ENCODE measurements around the gene EXOC6B.

EXOC6B gene

GRCh38 chr2:72131371-72131891, 694.4 kb downstream of the EXOC6B start:
- Histone ChIP-seq H3K4me3 (ENCODE audit: low read depth, low read length) (no peak overlapping the region), H3K9ac (no peak overlapping the region), H3K36me3 (ENCODE audit: control insufficient read depth, insufficient read depth, low read length) (no peaks in the 10 kb centered on the region), H3K9me3 (ENCODE audit: control insufficient read depth, low read length) (no peaks in the 10 kb centered on the region), H3K27ac (no peak overlapping the region), H3K4me2 (ENCODE audit: low read length) (no peak overlapping the region), H3K27me3 (ENCODE audit: control insufficient read depth, insufficient read depth, low read length) (no peaks in the 10 kb centered on the region), H3K79me2 (no peaks in the 10 kb centered on the region), H3K4me1 (no peaks in the 10 kb centered on the region), H2AFZ (no peak overlapping the region)
- TF ChIP-seq, protein P1, sequence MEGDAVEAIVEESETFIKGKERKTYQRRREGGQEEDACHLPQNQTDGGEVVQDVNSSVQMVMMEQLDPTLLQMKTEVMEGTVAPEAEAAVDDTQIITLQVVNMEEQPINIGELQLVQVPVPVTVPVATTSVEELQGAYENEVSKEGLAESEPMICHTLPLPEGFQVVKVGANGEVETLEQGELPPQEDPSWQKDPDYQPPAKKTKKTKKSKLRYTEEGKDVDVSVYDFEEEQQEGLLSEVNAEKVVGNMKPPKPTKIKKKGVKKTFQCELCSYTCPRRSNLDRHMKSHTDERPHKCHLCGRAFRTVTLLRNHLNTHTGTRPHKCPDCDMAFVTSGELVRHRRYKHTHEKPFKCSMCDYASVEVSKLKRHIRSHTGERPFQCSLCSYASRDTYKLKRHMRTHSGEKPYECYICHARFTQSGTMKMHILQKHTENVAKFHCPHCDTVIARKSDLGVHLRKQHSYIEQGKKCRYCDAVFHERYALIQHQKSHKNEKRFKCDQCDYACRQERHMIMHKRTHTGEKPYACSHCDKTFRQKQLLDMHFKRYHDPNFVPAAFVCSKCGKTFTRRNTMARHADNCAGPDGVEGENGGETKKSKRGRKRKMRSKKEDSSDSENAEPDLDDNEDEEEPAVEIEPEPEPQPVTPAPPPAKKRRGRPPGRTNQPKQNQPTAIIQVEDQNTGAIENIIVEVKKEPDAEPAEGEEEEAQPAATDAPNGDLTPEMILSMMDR (IDR thresholded peaks at IDR 0.05): no peak

DNA sequence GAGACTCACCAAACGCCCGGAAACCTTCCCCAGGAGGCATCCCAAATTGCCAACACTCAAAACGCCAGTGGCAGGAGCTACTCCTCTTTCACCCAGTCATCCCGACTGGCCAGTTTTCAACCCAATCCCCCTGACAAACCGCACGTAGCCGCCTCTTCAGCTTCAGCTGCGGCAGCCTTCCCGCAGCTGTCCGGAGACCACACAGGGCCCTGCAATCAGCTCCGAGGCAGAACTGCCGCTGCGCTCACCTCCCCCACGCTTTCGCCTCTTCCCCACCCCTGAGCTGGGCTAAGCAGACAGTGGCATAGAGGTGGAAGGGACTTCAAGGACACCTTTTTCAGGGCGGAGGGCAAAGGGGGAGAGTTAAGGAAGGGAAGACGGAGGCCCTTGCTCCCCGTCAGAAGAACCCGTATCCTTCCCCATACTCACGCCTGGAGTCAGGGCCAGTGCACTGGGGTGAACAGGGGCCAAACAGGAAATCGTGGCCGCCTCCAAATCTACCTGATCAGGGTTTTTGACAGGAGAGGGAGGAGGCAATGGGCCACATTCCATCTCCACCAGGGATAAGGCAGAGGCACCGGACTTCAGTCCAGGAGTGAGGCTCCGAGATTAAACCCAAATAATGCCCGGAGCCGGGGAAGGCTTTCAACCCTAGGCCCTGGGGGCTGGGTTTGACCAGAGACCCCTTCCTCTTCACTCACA, 695.0 kb downstream of the EXOC6B start:
- Histone ChIP-seq H3K4me3 (ENCODE audit: low read depth, low read length) (no peak overlapping the region), H3K9me3 (ENCODE audit: control insufficient read depth, low read length) (no peaks in the 10 kb centered on the region), H3K27ac (no peak overlapping the region), H3K36me3 (ENCODE audit: control insufficient read depth, insufficient read depth, low read length) (no peaks in the 10 kb centered on the region), H3K9ac (no peak overlapping the region), H2AFZ (no peak overlapping the region), H3K79me2 (no peaks in the 10 kb centered on the region), H3K27me3 (ENCODE audit: control insufficient read depth, insufficient read depth, low read length) (no peaks in the 10 kb centered on the region), H3K4me2 (ENCODE audit: low read length) (no peak overlapping the region), H3K4me1 (no peaks in the 10 kb centered on the region)
- TF ChIP-seq, protein P1 (IDR thresholded peaks at IDR 0.05): no peak

DNA sequence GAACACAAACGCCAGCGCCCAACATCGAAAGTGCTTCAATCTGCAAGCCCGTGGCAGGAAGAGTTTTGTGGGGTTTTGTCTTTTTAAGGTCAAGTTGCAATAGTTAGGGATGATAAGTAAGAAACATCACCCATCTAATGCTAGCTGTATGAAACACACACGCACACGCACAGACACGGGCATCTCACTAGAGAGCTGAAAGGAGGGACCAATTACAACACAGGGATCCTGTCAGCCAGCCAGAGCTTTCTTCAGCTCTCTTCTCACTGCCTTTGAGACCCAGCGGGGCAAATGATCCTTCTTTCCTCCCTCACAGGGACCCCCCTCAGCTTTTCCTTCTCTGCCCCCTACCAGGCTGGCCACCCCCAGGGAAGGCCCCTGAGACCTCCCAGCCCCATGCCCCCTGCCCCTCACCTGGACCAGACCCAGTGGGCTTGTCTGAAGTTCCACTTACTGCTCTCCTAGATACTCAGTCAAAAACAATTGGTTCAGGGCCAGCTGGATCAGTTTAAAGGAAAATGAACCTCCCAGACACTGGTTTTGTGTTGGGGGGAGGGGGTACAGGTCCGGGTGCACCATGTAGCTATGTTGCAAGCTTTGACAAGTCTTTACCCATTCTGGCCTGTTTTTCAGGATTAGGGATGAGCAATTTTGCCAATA, 696.0 kb downstream of the EXOC6B start:
- H3K36me3 ChIP-seq (ENCODE audit: control insufficient read depth, insufficient read depth, low read length): no peaks in the 10 kb centered on the region
- no peak overlapping the region for H2AFZ ChIP-seq
- no peak overlapping the region for H3K4me2 ChIP-seq (ENCODE audit: low read length)
- H3K27me3 ChIP-seq (ENCODE audit: control insufficient read depth, insufficient read depth, low read length): no peaks in the 10 kb centered on the region
- H3K4me1 ChIP-seq: no peaks in the 10 kb centered on the region
- no peak overlapping the region for H3K9ac ChIP-seq
- no peaks in the 10 kb centered on the region for H3K79me2 ChIP-seq
- no peak overlapping the region for H3K4me3 ChIP-seq (ENCODE audit: low read depth, low read length)
- H3K9me3 ChIP-seq (ENCODE audit: control insufficient read depth, low read length): no peaks in the 10 kb centered on the region
- H3K27ac ChIP-seq: no peak overlapping the region
- TF ChIP-seq, protein P1 (IDR thresholded peaks at IDR 0.05): no peak

DNA sequence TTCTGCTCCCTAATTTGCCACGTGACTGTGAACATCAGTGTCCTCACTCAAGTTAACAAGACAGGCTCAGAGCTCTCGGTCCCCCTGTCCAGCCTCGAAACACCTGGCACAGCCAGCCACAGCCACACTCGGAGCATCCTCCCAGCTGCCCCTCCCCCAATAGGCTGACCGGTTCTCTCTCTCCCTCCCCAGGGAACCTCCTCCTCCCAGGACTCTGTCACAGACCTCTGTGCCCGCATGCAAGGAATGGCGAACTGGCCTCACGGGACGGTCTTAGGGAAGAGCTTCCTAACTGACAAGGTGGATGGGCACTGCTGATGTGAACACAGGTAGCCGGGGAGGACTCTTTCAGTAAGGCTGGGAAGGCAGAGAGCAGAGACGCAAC, 697.0 kb downstream of the EXOC6B start:
- H3K9ac ChIP-seq: no peak overlapping the region
- H3K4me2 ChIP-seq (ENCODE audit: low read length): no peak overlapping the region
- no peaks in the 10 kb centered on the region for H3K79me2 ChIP-seq
- H3K9me3 ChIP-seq (ENCODE audit: control insufficient read depth, low read length): no peaks in the 10 kb centered on the region
- no peak overlapping the region for H2AFZ ChIP-seq
- no peaks in the 10 kb centered on the region for H3K36me3 ChIP-seq (ENCODE audit: control insufficient read depth, insufficient read depth, low read length)
- TF ChIP-seq, protein P1 (IDR thresholded peaks at IDR 0.05): no peak
- H3K4me3 ChIP-seq (ENCODE audit: low read depth, low read length): no peak overlapping the region
- H3K27me3 ChIP-seq (ENCODE audit: control insufficient read depth, insufficient read depth, low read length): no peaks in the 10 kb centered on the region
- no peak overlapping the region for H3K27ac ChIP-seq
- H3K4me1 ChIP-seq: no peaks in the 10 kb centered on the region

Measured in parathyroid adenoma (tissue), 2 donors.